AG09309 (cell line): Measurements from ENCODE around the gene KRTAP10-8.
"Not testable (repeated sequence)": the region's sequence is repeated elsewhere in the genome, so short reads cannot be mapped to it uniquely, and the experiment has no call there.

Source experiments
- DNase-seq: peaks from one replicate; pipeline ENCODE4 v3.0.0-alpha.2; 2010; ENCODE audit warnings: low read depth
- H3K4me3 ChIP-seq: 2 replicates; pipeline ENCODE4 v1.5.1; 2011; ENCODE audit warnings: mild to moderate bottlenecking, low read depth, low read length, moderate library complexity; ENCODE audit not compliant: control insufficient read depth
- CTCF ChIP-seq: IDR thresholded peaks from 2 replicates; pipeline ENCODE4 v1.5.1; 2011; ENCODE audit warnings: mild to moderate bottlenecking, low read depth, low read length, inconsistent platforms; ENCODE audit not compliant: insufficient read depth, control insufficient read depth; ENCODE audit errors: missing control alignments

The KRTAP10-8 gene

GRCh38 chr21:44657635-44658540 lies 46.0 kb downstream of the KRTAP10-8 start, which contains the start of gene KRTAP12-3:
Gene KRTAP12-3 (plus strand): TSS chr21:44657932. CDS start chr21:44657980, 48 bp downstream.
- no peak for DNase-seq
- no peak within 1 kb of the TSS for H3K4me3 ChIP-seq
- no peak for TF ChIP-seq CTCF

- no peak overlapping the region for H3K4me3 ChIP-seq
- no peak for DNase-seq
- TF ChIP-seq CTCF, result no peak
Observed at GRCh38 chr21:44658541-44658910, 46.6 kb downstream of the KRTAP10-8 start.

GRCh38 chr21:44658913-44659595 lies 47.2 kb downstream of the KRTAP10-8 start:
- no peak for TF ChIP-seq CTCF
- DNase-seq, result no peak
- H3K4me3 ChIP-seq, result no peak overlapping the region

- not testable (repeated sequence) for DNase-seq, H3K4me3 ChIP-seq
Observed at GRCh38 chr21:44661567-44661966, 49.7 kb downstream of the KRTAP10-8 start.
